GM21737 (cell line): Measurements from ENCODE around the gene ACAA1.
"Not testable (repeated sequence)": the region's sequence is repeated elsewhere in the genome, so short reads cannot be mapped to it uniquely, and the experiment has no call there.

Experiments
- ATAC-seq: cut with Tn5 transposase; IDR thresholded peaks from one replicate; pipeline ENCODE4 v1.9.1; 2021; ENCODE audit warnings: mild to moderate bottlenecking, moderate library complexity; ENCODE audit not compliant: unreplicated experiment

Gene ACAA1

DNA sequence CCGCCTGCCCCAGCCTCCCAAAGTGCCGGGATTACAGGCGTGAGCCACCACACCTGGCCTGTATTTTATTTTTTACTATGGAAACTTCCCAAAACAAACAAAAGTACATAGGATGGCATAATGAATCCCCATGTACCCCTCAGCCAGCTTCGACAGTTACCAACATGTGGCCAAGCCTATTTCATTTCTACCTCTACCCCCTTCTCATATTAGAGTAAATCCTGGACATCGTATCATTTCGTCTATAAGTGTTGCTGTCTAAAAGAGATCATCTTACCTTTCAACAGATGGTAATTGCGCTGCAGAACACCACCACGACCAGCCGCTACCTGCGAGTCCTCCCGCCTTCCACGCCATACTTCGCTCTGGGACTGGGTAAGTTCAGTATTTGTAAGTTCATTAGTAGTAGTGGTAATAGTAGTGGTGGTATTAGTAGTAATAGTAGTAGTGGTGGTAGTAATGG is 53.0 kb downstream of the ACAA1 start:
- ATAC-seq, result no peak

DNA sequence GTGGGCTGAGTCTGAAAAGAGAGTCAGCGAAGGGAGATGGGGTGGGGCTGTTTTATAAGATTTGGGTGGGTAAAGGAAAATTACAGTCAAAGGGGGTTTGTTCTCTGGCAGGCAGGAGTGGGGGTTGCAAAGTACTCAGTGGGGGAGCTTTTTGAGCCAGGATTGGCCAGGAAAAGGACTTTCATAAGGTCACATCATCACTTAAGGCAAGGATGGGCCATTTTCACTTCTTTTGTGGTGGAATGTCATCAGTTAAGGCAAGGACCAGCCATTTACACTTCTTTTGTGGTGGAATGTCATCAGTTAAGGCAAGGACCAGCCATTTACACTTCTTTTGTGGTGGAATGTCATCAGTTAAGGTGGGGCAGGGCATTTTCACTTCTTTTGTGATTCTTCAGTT is 53.7 kb downstream of the ACAA1 start:
- ATAC-seq, result not testable (repeated sequence)

DNA sequence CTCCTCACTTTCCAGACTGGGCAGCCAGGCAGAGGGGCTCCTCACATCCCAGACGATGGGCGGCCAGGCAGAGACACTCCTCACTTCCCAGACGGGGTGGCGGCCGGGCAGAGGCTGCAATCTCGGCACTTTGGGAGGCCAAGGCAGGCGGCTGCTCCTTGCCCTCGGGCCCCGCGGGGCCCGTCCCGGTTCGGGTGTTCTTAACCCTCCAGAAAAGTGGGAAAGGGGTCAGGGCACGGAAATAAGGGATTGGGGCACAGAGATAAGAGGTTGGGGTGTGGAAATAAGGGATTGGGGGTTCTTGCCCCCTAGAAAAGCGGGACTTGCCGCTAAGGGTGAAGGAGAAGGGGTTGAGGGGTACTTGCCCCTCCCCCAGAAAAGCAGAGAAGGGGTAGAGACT is 54.6 kb downstream of the ACAA1 start:
- not testable (repeated sequence) for ATAC-seq

DNA sequence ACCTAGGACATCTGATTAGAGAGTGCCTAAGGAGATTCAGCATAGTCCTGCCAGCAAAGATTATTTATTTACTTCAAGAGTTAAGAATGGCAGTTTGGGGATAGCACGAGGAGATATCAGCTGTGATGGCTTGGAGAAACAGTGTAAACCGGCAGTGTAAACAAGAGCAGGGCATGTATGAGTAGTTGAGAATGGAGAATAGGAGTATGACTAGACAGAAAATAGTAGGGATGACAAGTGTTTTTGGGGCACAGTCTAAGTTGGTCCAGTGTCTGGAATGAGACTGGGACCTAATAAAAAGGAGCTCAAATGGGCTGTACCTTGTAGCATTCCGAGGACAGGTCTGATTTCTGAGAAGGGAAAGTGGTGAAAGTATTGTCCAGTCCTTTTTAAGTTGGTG is 59.9 kb downstream of the ACAA1 start:
- ATAC-seq, result not testable (repeated sequence)
